GM23338 (cell line): ENCODE results near the gene SPATA13. TPM values are rescaled to one million over a fixed set of nuclear protein-coding genes. Genes with fewer than 3 reads are reported as not detected.

Experiments
- ATAC-seq: fragments of 200-7000 bp; cut with Tn5 transposase; 3 replicates; pipeline ENCODE4 v1.9.1; 2020
- DNase-seq: peaks from one replicate; pipeline ENCODE4 v3.0.0-alpha.2; 2015; ENCODE audit warnings: low spot score
- H2AFZ ChIP-seq: fragments of 200-600 bp; sonication (generic); 2 replicates; pipeline ENCODE4 v1.8.0; 2016; ENCODE audit warnings: antibody characterized with exemption, mild to moderate bottlenecking, moderate library complexity
- H3F3A ChIP-seq: fragments of 200-600 bp; sonication (generic); replicated peaks from 2 replicates; pipeline ENCODE4 v1.8.0; 2017; ENCODE audit warnings: antibody characterized with exemption, mixed run types, low read depth
- H3K27ac ChIP-seq: fragments of 200-600 bp; sonication (generic); 2 replicates; pipeline ENCODE4 v1.6.1; 2016; ENCODE audit warnings: low read depth
- H3K27me3 ChIP-seq: fragments of 200-600 bp; sonication (generic); 2 replicates; pipeline ENCODE4 v1.8.0; 2016; ENCODE audit warnings: mild to moderate bottlenecking, mixed run types, moderate library complexity; ENCODE audit not compliant: insufficient read depth
- H3K36me3 ChIP-seq: fragments of 200-600 bp; sonication (generic); 2 replicates; pipeline ENCODE4 v1.8.0; 2016; ENCODE audit warnings: mild to moderate bottlenecking; ENCODE audit not compliant: insufficient read depth
- H3K4me1 ChIP-seq: fragments of 200-600 bp; sonication (generic); 2 replicates; pipeline ENCODE4 v1.8.0; 2016; ENCODE audit warnings: mild to moderate bottlenecking, moderate library complexity; ENCODE audit not compliant: insufficient read depth
- H3K4me2 ChIP-seq: fragments of 200-600 bp; sonication (generic); 2 replicates; pipeline ENCODE4 v1.7.1; 2017; ENCODE audit warnings: mixed run types
- H3K4me3 ChIP-seq: fragments of 200-600 bp; sonication (generic); 2 replicates; pipeline ENCODE4 v1.6.1; 2016; ENCODE audit warnings: mixed run types
- H3K79me2 ChIP-seq: fragments of 200-600 bp; sonication (generic); replicated peaks from 2 replicates; pipeline ENCODE4 v1.8.0; 2017; ENCODE audit warnings: mild to moderate bottlenecking; ENCODE audit not compliant: insufficient read depth
- H3K9me2 ChIP-seq: fragments of 200-600 bp; sonication (generic); 2 replicates; pipeline ENCODE4 v1.8.0; 2017; ENCODE audit not compliant: insufficient read depth
- H4K20me1 ChIP-seq: fragments of 200-600 bp; sonication (generic); replicated peaks from 2 replicates; pipeline ENCODE4 v1.8.0; 2017; ENCODE audit warnings: mild to moderate bottlenecking; ENCODE audit not compliant: insufficient read depth
- H3K27ac Mint-ChIP-seq: 2 replicates; pipeline ENCODE4 v1.8.0; 2020; ENCODE audit warnings: inconsistent platforms, mild to moderate bottlenecking, moderate library complexity, mixed read lengths
- H3K27me3 Mint-ChIP-seq: 3 replicates; pipeline ENCODE4 v1.8.0; 2022; ENCODE audit warnings: low read depth, mild to moderate bottlenecking, moderate library complexity, mixed read lengths, inconsistent platforms; ENCODE audit not compliant: insufficient read depth, poor library complexity
- H3K36me3 Mint-ChIP-seq: 3 replicates; pipeline ENCODE4 v1.8.0; 2021; ENCODE audit warnings: low read depth, mild to moderate bottlenecking, inconsistent platforms, moderate library complexity, mixed read lengths
- H3K4me1 Mint-ChIP-seq: 3 replicates; pipeline ENCODE4 v1.8.0; 2020; ENCODE audit warnings: mild to moderate bottlenecking, inconsistent platforms, mixed read lengths
- H3K4me3 Mint-ChIP-seq: 3 replicates; pipeline ENCODE4 v1.8.0; 2021; ENCODE audit warnings: moderate library complexity, mild to moderate bottlenecking, inconsistent platforms, mixed read lengths
- H3K9me3 Mint-ChIP-seq: 3 replicates; pipeline ENCODE4 v1.8.0; 2020; ENCODE audit warnings: moderate library complexity, mild to moderate bottlenecking, inconsistent platforms, mixed read lengths
- ETS1 ChIP-seq: IDR thresholded peaks from 2 replicates; pipeline ENCODE4 v1.6.1; 2016; ENCODE audit warnings: antibody characterized with exemption
- EZH2phosphoT487 ChIP-seq: fragments of 200-600 bp; sonication (generic); IDR thresholded peaks from one replicate; pipeline ENCODE4 v1.8.1; 2018; ENCODE audit warnings: antibody characterized with exemption; ENCODE audit not compliant: unreplicated experiment
- JUNB ChIP-seq: IDR thresholded peaks from one replicate; pipeline ENCODE4 v1.6.1; 2016; ENCODE audit warnings: antibody characterized with exemption; ENCODE audit not compliant: unreplicated experiment
- NANOG ChIP-seq: IDR thresholded peaks from 2 replicates; pipeline ENCODE4 v1.6.1; 2016; ENCODE audit warnings: antibody characterized with exemption, borderline replicate concordance
- POLR2AphosphoS5 ChIP-seq: IDR thresholded peaks from 2 replicates; pipeline ENCODE4 v1.6.1; 2016; ENCODE audit warnings: antibody characterized with exemption, low read depth
- REST ChIP-seq: IDR thresholded peaks from one replicate; pipeline ENCODE4 v1.6.1; 2018; ENCODE audit warnings: antibody characterized with exemption; ENCODE audit not compliant: unreplicated experiment
- STAT1 ChIP-seq: IDR thresholded peaks from one replicate; pipeline ENCODE4 v1.6.1; 2016; ENCODE audit warnings: antibody characterized with exemption; ENCODE audit not compliant: unreplicated experiment
- ZNF114 ChIP-seq: fragments of 250-450 bp; sonication (Bioruptor Pico); IDR thresholded peaks from 2 replicates; pipeline ENCODE4 v1.5.0; 2020; ENCODE audit warnings: mild to moderate bottlenecking, moderate library complexity
- ZNF462 ChIP-seq: fragments of 250-450 bp; sonication (Bioruptor Pico); IDR thresholded peaks from 2 replicates; pipeline ENCODE4 v1.5.0; 2020; ENCODE audit warnings: mild to moderate bottlenecking, moderate library complexity
- polyA plus RNA-seq: library from polyadenylated mRNA; unstranded; fragments of >200 nt; fragmentation: Nextera tagmentation; extraction: Ambion mirVana; gene quantifications from 2 replicates; pipeline ENCODE4 v1.2.1, GENCODE V29; 2016
- total RNA-seq: library from RNA; depleted of rRNA; stranded (reverse); fragments of >200 nt; shearing (Covaris generic); gene quantifications from 2 replicates; pipeline ENCODE4 v1.2.3, GENCODE V29; 2014

Gene SPATA13
- total and polyA plus RNA-seq, 2 experiments from 2014 or later = 11.9 to 45.7 TPM

DNA sequence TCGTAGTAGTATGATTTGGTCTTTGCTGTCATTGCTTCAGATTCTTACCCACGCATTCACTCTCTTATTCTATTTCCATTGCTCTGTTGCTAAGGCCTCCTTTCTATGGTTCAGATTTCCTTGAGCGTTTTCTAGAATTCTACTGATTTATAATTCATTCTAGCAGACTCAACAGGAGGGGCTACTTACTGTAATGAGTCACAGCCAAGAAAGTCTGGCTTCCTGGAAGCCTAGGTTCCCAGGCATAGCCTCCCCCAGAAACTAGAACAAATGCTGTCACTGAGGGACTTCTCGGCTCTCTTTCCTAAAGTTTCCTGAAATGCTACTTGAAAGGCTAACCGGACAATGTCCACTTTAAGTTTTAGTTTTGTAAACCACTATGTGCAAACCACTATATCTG is 47.7 kb upstream of the SPATA13 start (continued):
- TF ChIP-seq ZNF462 = no peak
- no peak for TF ChIP-seq ETS1
- no peak for TF ChIP-seq NANOG
- no peak for TF ChIP-seq EZH2phosphoT487
- TF ChIP-seq ZNF114 (CRISPR knock-in tag) = no peak

DNA sequence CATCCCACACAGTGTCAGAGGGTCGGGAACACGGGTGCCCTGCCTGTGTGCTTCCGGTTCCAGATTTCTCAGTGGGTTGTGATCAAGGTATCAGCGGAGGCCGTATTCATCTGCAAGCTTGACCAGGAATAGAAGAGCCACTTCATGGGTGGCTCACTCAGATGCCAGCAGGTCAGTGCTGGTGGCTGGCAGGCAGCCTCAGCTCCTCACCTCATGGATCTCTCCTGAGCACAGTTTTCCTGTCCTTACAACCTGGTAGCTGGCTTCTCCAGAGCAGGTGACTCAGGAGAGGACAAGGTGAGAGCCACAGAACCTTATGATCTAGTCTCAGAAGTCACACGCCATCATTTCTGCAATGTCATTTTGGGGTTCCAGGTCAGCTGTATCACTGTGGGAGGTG is 44.8 kb upstream of the SPATA13 start:
- H3K27ac Mint-ChIP-seq = no peak overlapping the region
- H3K27me3 Mint-ChIP-seq = no peaks in the 10 kb centered on the region
- Histone ChIP-seq H3K4me2 (no peak overlapping the region), H3K4me3 (no peak overlapping the region), H3K27me3 (no peaks in the 10 kb centered on the region), H3F3A (no peaks in the 10 kb centered on the region), H3K27ac (no peak overlapping the region), H3K4me1 (peaks cover 10% of the 10 kb centered on the region), H4K20me1 (no peaks in the 10 kb centered on the region), H3K9me2 (no peaks in the 10 kb centered on the region), H2AFZ (no peak overlapping the region), H3K36me3 (no peaks in the 10 kb centered on the region), H3K79me2 (no peaks in the 10 kb centered on the region)
- DNase-seq = no peak
- no peaks in the 10 kb centered on the region; the same call in 2 of the 3 replicates for H3K9me3 Mint-ChIP-seq
- H3K4me1 Mint-ChIP-seq = peaks cover 14% of the 10 kb centered on the region
- H3K36me3 Mint-ChIP-seq = no peaks in the 10 kb centered on the region
- ATAC-seq = no peak
- H3K4me3 Mint-ChIP-seq = no peak overlapping the region
- TF ChIP-seq JUNB (no peak), STAT1 (no peak), POLR2AphosphoS5 (no peak), NANOG (no peak), REST (no peak)
